SK-N-SH (cell line): ENCODE data around the gene RBM4B.

Experiments used
- CHD2 ChIP-seq: fragments of 150-350 bp; IDR thresholded peaks from 2 replicates; pipeline ENCODE4 v1.6.1; 2018; ENCODE audit warnings: low read length; ENCODE audit not compliant: partially characterized antibody
- EP300 ChIP-seq, 2 experiments: IDR thresholded peaks; 2 replicates each; pipeline versions ENCODE4 v1.4.0 to v1.6.1; 2012; ENCODE audit warnings: borderline replicate concordance in 1 of 2, low read depth in 1 of 2, low read length in 1 of 2
- EZH2phosphoT487 ChIP-seq: fragments of 200-600 bp; sonication (generic); IDR thresholded peaks from 2 replicates; pipeline ENCODE4 v1.6.1; 2017; ENCODE audit warnings: low read depth, mixed run types, mild to moderate bottlenecking, antibody characterized with exemption, moderate library complexity, borderline replicate concordance
- JUND ChIP-seq: IDR thresholded peaks from 2 replicates; pipeline ENCODE4 v1.4.0; 2012
- POLR2AphosphoS5 ChIP-seq: IDR thresholded peaks from 2 replicates; pipeline ENCODE4 v1.6.1; 2012; ENCODE audit warnings: low read depth, low read length
- RAD21 ChIP-seq: IDR thresholded peaks from 2 replicates; pipeline ENCODE4 v1.6.1; 2012; ENCODE audit warnings: mild to moderate bottlenecking, low read length
- SIN3A ChIP-seq: IDR thresholded peaks from 2 replicates; pipeline ENCODE4 v1.6.1; 2012; ENCODE audit warnings: low read depth, mild to moderate bottlenecking, low read length, moderate library complexity, borderline replicate concordance
- SMC3 ChIP-seq: IDR thresholded peaks from 2 replicates; pipeline ENCODE4 v1.6.1; 2012; ENCODE audit warnings: low read depth, low read length, improper control_type of control experiment
- TAF1 ChIP-seq: IDR thresholded peaks from 2 replicates; pipeline ENCODE4 v1.6.1; 2012; ENCODE audit warnings: low read depth, mild to moderate bottlenecking, low read length, moderate library complexity, borderline replicate concordance
- TCF12 ChIP-seq: IDR thresholded peaks from 2 replicates; pipeline ENCODE4 v1.4.0; 2012
- TF ChIP-seq, protein P1 (sequence below): fragments of 200-600 bp; sonication (generic); IDR thresholded peaks from 2 replicates; pipeline ENCODE4 v1.6.1; 2017; ENCODE audit warnings: antibody characterized with exemption, mild to moderate bottlenecking, moderate library complexity
- TF ChIP-seq, protein P2 (sequence below): IDR thresholded peaks from 2 replicates; pipeline ENCODE4; 2012
- TF ChIP-seq, protein P3 (sequence below): IDR thresholded peaks from 2 replicates; pipeline ENCODE4 v1.6.1; 2012; ENCODE audit warnings: mild to moderate bottlenecking, low read depth, low read length, moderate library complexity
- TF ChIP-seq, protein P4 (sequence below): IDR thresholded peaks from 2 replicates; pipeline ENCODE4 v1.4.0; 2012; ENCODE audit warnings: low read depth

DNA sequence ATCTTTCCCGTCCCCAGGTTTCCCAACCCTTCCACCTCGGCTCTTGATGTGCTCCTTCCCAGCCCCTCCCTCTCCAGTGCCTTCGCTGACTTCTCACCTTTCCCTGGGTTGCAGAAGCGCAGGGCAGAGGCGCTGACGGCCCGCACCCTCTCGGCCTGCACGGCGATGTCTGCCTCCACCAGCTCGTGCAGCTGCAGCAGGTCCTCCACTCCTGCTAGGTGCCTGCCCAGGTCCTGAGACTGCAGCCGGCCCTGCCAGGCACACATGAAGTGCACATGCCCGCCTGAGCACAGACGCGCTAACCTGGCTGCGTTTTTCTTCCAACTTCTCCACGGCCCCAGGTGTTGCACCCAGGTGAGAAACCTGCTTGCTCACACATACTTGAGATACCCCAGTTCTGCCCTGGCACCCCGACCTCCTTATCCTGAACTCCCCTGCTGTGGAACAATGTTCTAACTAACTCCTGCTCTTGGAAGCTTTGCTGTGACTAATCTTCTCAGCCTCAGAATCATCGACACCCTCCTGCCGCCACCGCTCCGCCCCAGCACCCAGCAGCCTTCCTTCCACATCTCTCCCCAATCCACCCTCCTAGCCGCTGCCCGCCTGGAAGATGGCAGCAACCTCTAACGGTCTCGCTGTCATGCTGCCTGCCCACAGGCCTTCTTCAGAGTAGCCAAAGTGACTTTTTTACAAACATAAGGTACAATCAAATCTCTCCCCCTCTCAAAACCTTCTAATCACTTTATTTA is 28.1 kb upstream of the RBM4B start:
- TF ChIP-seq POLR2AphosphoS5 (no peak), EP300 (IDR thresholded peaks at IDR 0.05; ENCODE audit: borderline replicate concordance in 1 of 2, low read depth in 1 of 2, low read length in 1 of 2) (no peak), TCF12 (no peak), RAD21 (no peak), SMC3 (no peak), CHD2 (no peak), JUND (no peak), SIN3A (no peak), EZH2phosphoT487 (no peak), TAF1 (no peak)
- TF ChIP-seq, protein P1, sequence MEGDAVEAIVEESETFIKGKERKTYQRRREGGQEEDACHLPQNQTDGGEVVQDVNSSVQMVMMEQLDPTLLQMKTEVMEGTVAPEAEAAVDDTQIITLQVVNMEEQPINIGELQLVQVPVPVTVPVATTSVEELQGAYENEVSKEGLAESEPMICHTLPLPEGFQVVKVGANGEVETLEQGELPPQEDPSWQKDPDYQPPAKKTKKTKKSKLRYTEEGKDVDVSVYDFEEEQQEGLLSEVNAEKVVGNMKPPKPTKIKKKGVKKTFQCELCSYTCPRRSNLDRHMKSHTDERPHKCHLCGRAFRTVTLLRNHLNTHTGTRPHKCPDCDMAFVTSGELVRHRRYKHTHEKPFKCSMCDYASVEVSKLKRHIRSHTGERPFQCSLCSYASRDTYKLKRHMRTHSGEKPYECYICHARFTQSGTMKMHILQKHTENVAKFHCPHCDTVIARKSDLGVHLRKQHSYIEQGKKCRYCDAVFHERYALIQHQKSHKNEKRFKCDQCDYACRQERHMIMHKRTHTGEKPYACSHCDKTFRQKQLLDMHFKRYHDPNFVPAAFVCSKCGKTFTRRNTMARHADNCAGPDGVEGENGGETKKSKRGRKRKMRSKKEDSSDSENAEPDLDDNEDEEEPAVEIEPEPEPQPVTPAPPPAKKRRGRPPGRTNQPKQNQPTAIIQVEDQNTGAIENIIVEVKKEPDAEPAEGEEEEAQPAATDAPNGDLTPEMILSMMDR = no peak
- TF ChIP-seq, protein P2, sequence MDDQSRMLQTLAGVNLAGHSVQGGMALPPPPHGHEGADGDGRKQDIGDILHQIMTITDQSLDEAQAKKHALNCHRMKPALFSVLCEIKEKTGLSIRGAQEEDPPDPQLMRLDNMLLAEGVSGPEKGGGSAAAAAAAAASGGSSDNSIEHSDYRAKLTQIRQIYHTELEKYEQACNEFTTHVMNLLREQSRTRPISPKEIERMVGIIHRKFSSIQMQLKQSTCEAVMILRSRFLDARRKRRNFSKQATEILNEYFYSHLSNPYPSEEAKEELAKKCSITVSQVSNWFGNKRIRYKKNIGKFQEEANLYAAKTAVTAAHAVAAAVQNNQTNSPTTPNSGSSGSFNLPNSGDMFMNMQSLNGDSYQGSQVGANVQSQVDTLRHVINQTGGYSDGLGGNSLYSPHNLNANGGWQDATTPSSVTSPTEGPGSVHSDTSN = no peak
- TF ChIP-seq, protein P3, sequence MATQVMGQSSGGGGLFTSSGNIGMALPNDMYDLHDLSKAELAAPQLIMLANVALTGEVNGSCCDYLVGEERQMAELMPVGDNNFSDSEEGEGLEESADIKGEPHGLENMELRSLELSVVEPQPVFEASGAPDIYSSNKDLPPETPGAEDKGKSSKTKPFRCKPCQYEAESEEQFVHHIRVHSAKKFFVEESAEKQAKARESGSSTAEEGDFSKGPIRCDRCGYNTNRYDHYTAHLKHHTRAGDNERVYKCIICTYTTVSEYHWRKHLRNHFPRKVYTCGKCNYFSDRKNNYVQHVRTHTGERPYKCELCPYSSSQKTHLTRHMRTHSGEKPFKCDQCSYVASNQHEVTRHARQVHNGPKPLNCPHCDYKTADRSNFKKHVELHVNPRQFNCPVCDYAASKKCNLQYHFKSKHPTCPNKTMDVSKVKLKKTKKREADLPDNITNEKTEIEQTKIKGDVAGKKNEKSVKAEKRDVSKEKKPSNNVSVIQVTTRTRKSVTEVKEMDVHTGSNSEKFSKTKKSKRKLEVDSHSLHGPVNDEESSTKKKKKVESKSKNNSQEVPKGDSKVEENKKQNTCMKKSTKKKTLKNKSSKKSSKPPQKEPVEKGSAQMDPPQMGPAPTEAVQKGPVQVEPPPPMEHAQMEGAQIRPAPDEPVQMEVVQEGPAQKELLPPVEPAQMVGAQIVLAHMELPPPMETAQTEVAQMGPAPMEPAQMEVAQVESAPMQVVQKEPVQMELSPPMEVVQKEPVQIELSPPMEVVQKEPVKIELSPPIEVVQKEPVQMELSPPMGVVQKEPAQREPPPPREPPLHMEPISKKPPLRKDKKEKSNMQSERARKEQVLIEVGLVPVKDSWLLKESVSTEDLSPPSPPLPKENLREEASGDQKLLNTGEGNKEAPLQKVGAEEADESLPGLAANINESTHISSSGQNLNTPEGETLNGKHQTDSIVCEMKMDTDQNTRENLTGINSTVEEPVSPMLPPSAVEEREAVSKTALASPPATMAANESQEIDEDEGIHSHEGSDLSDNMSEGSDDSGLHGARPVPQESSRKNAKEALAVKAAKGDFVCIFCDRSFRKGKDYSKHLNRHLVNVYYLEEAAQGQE = no peak
- TF ChIP-seq, protein P4, sequence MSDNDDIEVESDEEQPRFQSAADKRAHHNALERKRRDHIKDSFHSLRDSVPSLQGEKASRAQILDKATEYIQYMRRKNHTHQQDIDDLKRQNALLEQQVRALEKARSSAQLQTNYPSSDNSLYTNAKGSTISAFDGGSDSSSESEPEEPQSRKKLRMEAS = no peak
